Stimulated activated CD8-positive, alpha-beta memory T cell treated with anti-CD3 and anti-CD28 coated beads, Interleukin-4, amount 100 ng/mL, for 1 hour (primary cell): ENCODE data around the gene MLXIP.

Experiments
- DNase-seq, 2 donors: peaks; one replicate each; pipeline ENCODE4 v3.0.0-alpha.2; 2020; ENCODE audit warnings: low read depth in 2 of 2, low spot score in 1 of 2

The MLXIP gene

GRCh38 chr12:122123761-122124145 lies 45.2 kb downstream of the MLXIP start:
- no peak for DNase-seq

- no peak for DNase-seq
Observed at GRCh38 chr12:122124370-122124769, 45.8 kb downstream of the MLXIP start.

GRCh38 chr12:122125452-122126341 lies 47.1 kb downstream of the MLXIP start:
- DNase-seq: no peak

- DNase-seq: no peak
Observed at GRCh38 chr12:122126342-122126635, 47.7 kb downstream of the MLXIP start.

GRCh38 chr12:122126713-122127597 lies 48.4 kb downstream of the MLXIP start:
- no peak for DNase-seq

- no peak for DNase-seq
Observed at GRCh38 chr12:122127839-122128238, 49.3 kb downstream of the MLXIP start.

GRCh38 chr12:122128481-122128880 lies 49.9 kb downstream of the MLXIP start:
- no peak for DNase-seq

GRCh38 chr12:122129131-122129530 lies 50.6 kb downstream of the MLXIP start:
- no peak for DNase-seq

- no peak for DNase-seq
Observed at GRCh38 chr12:122130150-122130549, 51.6 kb downstream of the MLXIP start.

GRCh38 chr12:122133192-122133950 lies 54.8 kb downstream of the MLXIP start:
- DNase-seq: no peak

GRCh38 chr12:122135437-122136031 lies 57.0 kb downstream of the MLXIP start:
- no peak for DNase-seq

- no peak for DNase-seq
Observed at GRCh38 chr12:122137229-122137628, 58.7 kb downstream of the MLXIP start.

GRCh38 chr12:122137681-122138080 lies 59.1 kb downstream of the MLXIP start:
- DNase-seq: no peak

- no peak for DNase-seq
Observed at GRCh38 chr12:122138181-122138580, 59.6 kb downstream of the MLXIP start.

- DNase-seq: no peak
Observed at GRCh38 chr12:122138616-122139015, 60.1 kb downstream of the MLXIP start.

GRCh38 chr12:122139266-122139665 lies 60.7 kb downstream of the MLXIP start:
- no peak for DNase-seq

- DNase-seq: no peak
Observed at GRCh38 chr12:122139941-122140340, 61.4 kb downstream of the MLXIP start.

GRCh38 chr12:122140467-122141257 lies 62.1 kb downstream of the MLXIP start:
- no peak for DNase-seq

- DNase-seq: no peak
Observed at GRCh38 chr12:122141911-122142725, 63.6 kb downstream of the MLXIP start.
